Activated CD4-positive, CD25-positive, alpha-beta regulatory T cell (primary cell): ENCODE data around the gene ZBTB32.

Experiments used
- DNase-seq, 4 experiments: peaks; one replicate each; lab custom pipeline; 2025; lab: John Stamatoyannopoulos, UW

The ZBTB32 gene

GRCh38 chr19:35736913-35737886 lies 32.8 kb downstream of the ZBTB32 start:
- DNase-seq = no peak

GRCh38 chr19:35738021-35738886 lies 33.9 kb downstream of the ZBTB32 start:
- DNase-seq = no peak

- no peak for DNase-seq
Measured at GRCh38 chr19:35738887-35739229, 34.5 kb downstream of the ZBTB32 start.

GRCh38 chr19:35739275-35740107 lies 35.1 kb downstream of the ZBTB32 start:
- no peak for DNase-seq

- DNase-seq = no peak
Measured at GRCh38 chr19:35740108-35740422, 35.7 kb downstream of the ZBTB32 start.

- DNase-seq = peak; percentile 86 to 94 (median 89)
Measured at GRCh38 chr19:35740423-35741202, 36.3 kb downstream of the ZBTB32 start.

GRCh38 chr19:35741203-35741515 lies 36.8 kb downstream of the ZBTB32 start:
- no peak for DNase-seq

GRCh38 chr19:35742121-35742724 lies 37.9 kb downstream of the ZBTB32 start, which contains the start of gene IGFLR1:
Gene IGFLR1, minus strand, starts transcription at chr19:35742452. Its CDS starts 1,272 bp downstream, at chr19:35741180.
- peak; percentile 33 to 44 (median 38) for DNase-seq

- no peak for DNase-seq
Measured at GRCh38 chr19:35743640-35744429, 39.5 kb downstream of the ZBTB32 start.

- peak; percentile 81 to 84 (median 84) for DNase-seq
Measured at GRCh38 chr19:35744430-35745327, 40.3 kb downstream of the ZBTB32 start.

GRCh38 chr19:35745328-35746086 lies 41.1 kb downstream of the ZBTB32 start, which contains the start of the genes PSENEN and U2AF1L4:
Gene PSENEN, plus strand, starts transcription at chr19:35745651. Its CDS starts 280 bp downstream, at chr19:35745931.
Gene U2AF1L4, minus strand, starts transcription at chr19:35745418. Its CDS starts 27 bp downstream, at chr19:35745391.
- peak; percentile 83 to 95 (median 89) for DNase-seq

GRCh38 chr19:35746087-35746462 lies 41.7 kb downstream of the ZBTB32 start:
- no peak for DNase-seq

GRCh38 chr19:35746531-35746930 lies 42.2 kb downstream of the ZBTB32 start:
- DNase-seq = no peak

GRCh38 chr19:35748106-35749020 lies 44.0 kb downstream of the ZBTB32 start, which contains the start of gene LIN37:
Gene LIN37, plus strand, starts transcription at chr19:35748576. Its CDS starts 149 bp downstream, at chr19:35748725.
- peak; percentile 89 to 97 (median 96) for DNase-seq

GRCh38 chr19:35750167-35750566 lies 45.8 kb downstream of the ZBTB32 start:
- no peak for DNase-seq

GRCh38 chr19:35751839-35752745 lies 47.7 kb downstream of the ZBTB32 start:
- DNase-seq = no peak
